GM20431 (cell line): Measurements from ENCODE around the gene SMARCD3.

ENCODE experiments used
- in situ Hi-C: fragments of 300-500 bp; cut with MseI, MboI; formaldehyde crosslinking; loops from one replicate; pipeline ENCODE4 v1.15.0; 2020; ENCODE audit warnings: low sequenced_read_pairs; ENCODE audit not compliant: unreplicated experiment

SMARCD3 gene

DNA sequence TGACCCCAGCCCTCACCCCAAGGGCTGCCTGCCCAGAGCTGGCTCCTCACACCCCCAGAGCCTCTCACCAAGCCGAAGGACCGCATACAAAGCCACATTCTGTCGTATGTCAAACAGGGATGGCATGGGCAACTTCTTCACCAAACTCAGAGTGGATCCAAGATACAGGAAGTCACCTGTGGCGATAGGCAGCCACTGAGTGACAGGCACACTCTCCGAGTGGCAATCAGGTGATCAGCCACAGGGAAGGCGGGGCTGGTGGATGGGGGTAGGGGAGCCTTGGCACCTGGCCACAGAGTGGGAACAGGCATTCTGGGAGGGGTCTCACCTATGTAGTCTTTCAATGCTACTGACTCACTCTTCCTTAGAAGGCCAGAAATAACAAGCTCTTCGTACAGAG, 54.3 kb downstream of the SMARCD3 start:
- in situ Hi-C loops = no loop called here

- in situ Hi-C loops = no loop called here
Observed at GRCh38 chr7:151193203-151193978, 55.1 kb downstream of the SMARCD3 start.

- in situ Hi-C loops = no loop called here
Observed at GRCh38 chr7:151192002-151192539, 56.4 kb downstream of the SMARCD3 start.

DNA sequence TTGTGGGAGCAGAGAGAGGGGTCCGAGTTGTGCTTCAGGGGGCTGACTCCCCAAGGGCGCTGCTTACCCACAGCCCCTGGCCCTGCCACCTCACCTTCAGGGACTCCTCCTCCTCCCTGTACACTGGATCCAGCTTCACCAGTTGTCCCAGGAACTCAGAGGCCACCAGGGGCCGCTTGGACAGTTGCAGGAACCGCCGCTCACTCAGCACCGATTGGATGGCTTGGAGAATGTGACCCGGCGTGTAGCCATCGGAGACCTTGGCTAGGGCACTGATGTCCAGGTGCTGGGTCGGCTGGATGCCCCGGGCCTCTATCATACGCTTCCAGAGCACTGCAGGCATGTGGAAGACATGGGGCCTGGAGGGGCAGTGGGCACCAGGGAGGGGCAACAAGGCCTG, 57.0 kb downstream of the SMARCD3 start:
- in situ Hi-C loops = no loop called here

- in situ Hi-C loops = no loop called here
Observed at GRCh38 chr7:151189038-151189437, 59.5 kb downstream of the SMARCD3 start.
